Ectodermal cell (in vitro differentiated cells): ENCODE measurements around the gene CYB5B.

ENCODE experiments used
- H3K27ac ChIP-seq: 2 replicates; pipeline ENCODE4 v1.7.0; 2013; ENCODE audit warnings: mild to moderate bottlenecking, low read depth, low read length; ENCODE audit not compliant: insufficient read depth, poor library complexity, severe bottlenecking
- H3K27me3 ChIP-seq: 2 replicates; pipeline ENCODE4 v1.7.0; 2013; ENCODE audit warnings: mild to moderate bottlenecking, low read length; ENCODE audit not compliant: insufficient read depth, control insufficient read depth, poor library complexity, severe bottlenecking
- H3K36me3 ChIP-seq: one replicate; pipeline ENCODE4 v1.7.0; 2013; ENCODE audit warnings: low read length; ENCODE audit not compliant: control insufficient read depth, insufficient read depth
- H3K4me1 ChIP-seq: one replicate; pipeline ENCODE4 v1.7.0; 2013; ENCODE audit warnings: low read length; ENCODE audit not compliant: control insufficient read depth, insufficient read depth
- H3K4me3 ChIP-seq: 2 replicates; pipeline ENCODE4 v1.7.0; 2013; ENCODE audit warnings: low read depth, low read length, control low read depth; ENCODE audit not compliant: insufficient read depth
- H3K9me3 ChIP-seq: 2 replicates; pipeline ENCODE4 v1.7.0; 2013; ENCODE audit warnings: mild to moderate bottlenecking, low read length, moderate library complexity; ENCODE audit not compliant: control insufficient read depth
- WGBS, 2 experiments: methylation state at CpG; one replicate each; pipeline ENCODE4 v1.1.7; 2013; ENCODE audit warnings: missing lambda C conversion rate in 2 of 2; 5-methylcytosine and 5-hydroxymethylcytosine counted together

Gene CYB5B

DNA sequence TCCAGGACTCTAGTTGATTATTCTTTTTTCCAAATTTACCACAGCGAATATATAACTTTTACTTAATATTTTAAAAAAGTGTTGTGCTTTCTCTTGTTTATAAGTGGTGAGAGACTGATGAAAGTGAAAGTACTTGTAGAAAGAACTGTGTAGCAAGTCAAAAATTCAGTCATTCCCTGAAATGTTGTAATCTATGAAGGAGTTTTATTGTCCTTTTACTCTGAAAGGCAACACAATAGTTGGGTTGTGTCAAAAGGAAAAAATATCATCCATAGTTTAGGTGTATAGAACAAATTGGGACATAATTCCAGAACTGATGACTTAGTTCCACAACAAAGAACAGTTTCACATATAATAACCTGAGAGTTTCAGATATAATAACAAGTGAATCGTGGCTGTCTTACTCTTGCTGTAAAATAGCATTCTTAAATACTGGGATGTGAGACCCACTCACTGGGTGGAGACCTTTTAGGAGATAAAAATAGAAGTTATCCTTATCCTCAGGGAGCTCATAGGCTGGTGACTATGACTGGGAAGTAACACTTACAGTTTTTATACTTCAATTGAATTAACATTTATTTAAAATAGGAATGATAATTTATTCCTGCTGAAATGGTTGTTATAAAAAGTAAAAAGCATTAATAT is 20.6 kb downstream of the CYB5B start:
- Histone ChIP-seq H3K36me3 (peaks cover 10% of the 10 kb centered on the region), H3K4me1 (no peaks in the 10 kb centered on the region), H3K4me3 (no peak overlapping the region), H3K27ac (no peak overlapping the region), H3K9me3 (no peaks in the 10 kb centered on the region), H3K27me3 (no peaks in the 10 kb centered on the region)
- 83 to 100% methylated on average over 1 of the region's 2 CpGs for WGBS, 2 experiments

- 91 to 94% methylated on average over 1 to 3 of the region's 3 CpGs for WGBS, 2 experiments
- peaks cover 11% of the 10 kb centered on the region for H3K36me3 ChIP-seq
- no peaks in the 10 kb centered on the region for H3K4me1 ChIP-seq
- H3K4me3 ChIP-seq, result no peak overlapping the region
- no peaks in the 10 kb centered on the region for H3K9me3 ChIP-seq
- H3K27ac ChIP-seq, result no peak overlapping the region
- no peaks in the 10 kb centered on the region for H3K27me3 ChIP-seq
Measured at GRCh38 chr16:69448470-69449193, 24.2 kb downstream of the CYB5B start.

DNA sequence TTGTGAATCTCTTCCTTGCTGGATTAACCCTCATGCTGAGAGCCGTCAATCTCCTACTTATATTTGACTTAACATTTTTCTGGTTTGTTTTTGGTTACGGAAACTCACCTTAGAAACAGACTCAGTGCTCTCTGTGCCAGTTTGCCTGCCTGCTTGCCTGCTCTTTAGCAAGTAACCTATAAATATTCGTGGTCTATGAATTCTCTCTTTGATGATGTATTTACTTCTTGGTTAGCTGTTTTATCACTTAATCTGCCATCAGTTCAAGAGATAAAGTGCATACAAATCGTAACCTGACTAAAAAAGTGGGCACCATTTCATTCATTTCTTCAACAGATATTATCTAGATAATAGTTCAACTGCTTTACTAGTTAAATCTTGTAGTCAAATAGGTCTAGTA is 26.7 kb downstream of the CYB5B start:
- H3K4me3 ChIP-seq, result no peak overlapping the region
- peaks cover 11% of the 10 kb centered on the region for H3K36me3 ChIP-seq
- no peaks in the 10 kb centered on the region for H3K9me3 ChIP-seq
- H3K27me3 ChIP-seq, result no peaks in the 10 kb centered on the region
- 98 to 100% methylated on average over 4 of the region's 4 CpGs for WGBS, 2 experiments
- H3K27ac ChIP-seq, result no peak overlapping the region
- H3K4me1 ChIP-seq, result no peaks in the 10 kb centered on the region

DNA sequence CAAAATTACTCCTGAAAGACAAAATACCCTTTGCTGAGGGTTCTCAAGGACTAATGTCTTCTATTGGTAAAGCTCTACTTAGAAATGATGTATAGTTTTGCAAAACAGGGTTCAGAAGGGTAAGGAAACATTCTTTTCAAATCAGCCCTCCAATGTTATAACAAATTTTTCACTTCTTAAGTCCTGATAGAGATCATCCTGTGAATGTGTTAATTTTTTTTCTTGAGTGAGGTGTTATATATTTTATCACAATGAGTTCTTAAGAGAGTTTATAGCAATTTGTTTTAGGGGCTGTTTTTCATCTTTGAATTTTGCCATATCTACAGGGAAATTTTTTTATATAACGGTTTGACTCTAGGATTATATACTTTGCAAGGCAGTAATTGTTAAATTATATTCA is 29.5 kb downstream of the CYB5B start:
- Histone ChIP-seq H3K9me3 (no peaks in the 10 kb centered on the region), H3K36me3 (peaks cover 6% of the 10 kb centered on the region), H3K4me1 (no peaks in the 10 kb centered on the region), H3K27me3 (no peaks in the 10 kb centered on the region), H3K4me3 (no peak overlapping the region), H3K27ac (no peak overlapping the region)
- WGBS, 2 experiments, result no CpG with 5 or more reads among the region's 1 CpG

DNA sequence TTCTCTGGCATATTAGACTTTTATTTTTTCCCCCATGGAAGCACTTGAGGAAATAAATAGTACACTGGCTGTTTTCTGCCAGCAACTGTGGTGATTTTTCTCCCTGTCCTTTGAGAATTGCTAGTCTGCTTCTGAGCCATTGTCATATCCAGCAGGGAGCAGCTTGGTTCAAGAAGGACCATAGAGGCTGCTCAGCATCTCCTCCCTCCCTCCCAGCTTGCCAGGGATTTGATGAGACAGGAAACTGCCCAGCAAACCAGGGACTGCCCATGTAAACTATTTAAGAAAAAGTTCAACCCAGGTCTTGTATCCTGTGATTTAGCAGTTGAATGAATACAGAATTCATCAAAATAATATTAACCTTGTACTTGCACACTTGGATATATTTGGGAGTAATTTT is 39.5 kb downstream of the CYB5B start:
- no peaks in the 10 kb centered on the region for H3K36me3 ChIP-seq
- no peaks in the 10 kb centered on the region for H3K9me3 ChIP-seq
- H3K4me1 ChIP-seq, result no peaks in the 10 kb centered on the region
- H3K27ac ChIP-seq, result no peak overlapping the region
- H3K4me3 ChIP-seq, result no peak overlapping the region
- H3K27me3 ChIP-seq, result no peaks in the 10 kb centered on the region

DNA sequence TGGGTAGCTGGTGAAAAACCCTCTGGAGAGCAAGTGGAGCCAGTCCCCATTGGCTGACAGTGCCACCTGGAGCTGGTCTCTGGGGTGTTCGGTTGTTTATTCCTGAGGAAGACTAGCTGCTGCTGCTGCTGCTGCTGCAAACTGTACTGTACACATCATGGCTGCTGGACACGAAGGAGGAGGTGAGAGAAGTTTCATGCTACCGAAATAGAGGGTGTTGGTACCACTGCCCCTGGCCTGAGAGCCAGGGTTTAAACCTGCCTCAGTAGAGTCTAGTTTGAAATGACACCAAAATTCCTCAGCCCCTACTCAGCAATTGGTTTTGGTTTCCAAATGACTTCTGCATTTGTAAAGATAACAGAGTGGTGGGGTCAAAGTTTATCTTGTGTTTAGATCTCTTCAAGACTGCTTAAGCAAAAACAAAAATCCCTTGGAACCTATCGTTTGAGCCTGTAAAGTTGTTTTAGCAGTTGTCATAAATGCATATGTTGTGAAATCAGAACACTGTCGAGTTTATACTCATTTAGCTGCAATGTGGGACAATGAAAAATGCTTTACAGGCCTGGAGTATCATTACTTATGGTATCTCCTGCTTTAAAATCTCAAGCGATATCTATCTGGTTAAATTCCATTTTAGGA is 40.8 kb downstream of the CYB5B start:
- Histone ChIP-seq H3K36me3 (no peaks in the 10 kb centered on the region), H3K27ac (no peak overlapping the region), H3K4me3 (no peak overlapping the region), H3K4me1 (no peaks in the 10 kb centered on the region), H3K9me3 (no peaks in the 10 kb centered on the region), H3K27me3 (no peaks in the 10 kb centered on the region)
- 90 to 97% methylated on average over 6 of the region's 6 CpGs for WGBS, 2 experiments

DNA sequence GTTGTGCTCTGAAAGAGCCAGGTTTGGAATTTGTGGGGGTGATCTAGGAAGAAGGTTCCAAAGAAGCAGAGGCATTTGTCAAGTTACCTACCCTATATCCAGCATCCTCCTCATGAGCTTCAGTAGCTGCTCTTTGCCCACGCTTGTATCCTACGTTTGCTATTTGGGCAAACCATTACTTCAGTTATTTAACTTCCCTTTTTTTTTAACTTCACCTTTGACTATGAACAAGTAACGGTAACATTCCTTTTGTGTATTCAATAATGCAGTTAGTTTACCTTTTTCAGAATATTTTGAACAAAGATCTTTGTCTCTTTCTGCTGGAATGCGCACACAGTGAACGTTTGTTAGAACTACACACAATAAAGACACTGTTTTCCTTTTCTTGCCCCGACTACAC is 41.5 kb downstream of the CYB5B start:
- no peaks in the 10 kb centered on the region for H3K27me3 ChIP-seq
- no peak overlapping the region for H3K27ac ChIP-seq
- no peaks in the 10 kb centered on the region for H3K36me3 ChIP-seq
- H3K4me3 ChIP-seq, result no peak overlapping the region
- 92 to 95% methylated on average over 2 to 5 of the region's 6 CpGs for WGBS, 2 experiments
- H3K4me1 ChIP-seq, result no peaks in the 10 kb centered on the region
- no peaks in the 10 kb centered on the region for H3K9me3 ChIP-seq

- Histone ChIP-seq H3K27me3 (no peaks in the 10 kb centered on the region), H3K4me3 (no peak overlapping the region), H3K4me1 (no peaks in the 10 kb centered on the region), H3K27ac (no peak overlapping the region), H3K36me3 (no peaks in the 10 kb centered on the region), H3K9me3 (no peaks in the 10 kb centered on the region)
- WGBS, 2 experiments, result 85 to 100% methylated on average over 1 of the region's 2 CpGs
Measured at GRCh38 chr16:69466547-69466946, 42.1 kb downstream of the CYB5B start.

GRCh38 chr16:69467080-69467479 is 42.7 kb downstream of the CYB5B start:
- H3K27ac ChIP-seq, result no peak overlapping the region

GRCh38 chr16:69467531-69468204 is 43.2 kb downstream of the CYB5B start:
- Histone ChIP-seq H3K27me3 (no peaks in the 10 kb centered on the region), H3K4me3 (no peak overlapping the region), H3K27ac (no peak overlapping the region), H3K4me1 (no peaks in the 10 kb centered on the region), H3K36me3 (no peaks in the 10 kb centered on the region), H3K9me3 (no peaks in the 10 kb centered on the region)
- 81 to 82% methylated on average over 8 of the region's 8 CpGs for WGBS, 2 experiments

More at GRCh38 chr16:69467080-69467479, 42.7 kb downstream of the CYB5B start:
- Histone ChIP-seq H3K4me1 (no peaks in the 10 kb centered on the region), H3K27me3 (no peaks in the 10 kb centered on the region), H3K36me3 (no peaks in the 10 kb centered on the region), H3K9me3 (no peaks in the 10 kb centered on the region), H3K4me3 (no peak overlapping the region)
- 100% methylated on average over 1 of the region's 1 CpG; no CpG with 5 or more reads in 1 of the 2 experiments for WGBS, 2 experiments
